Activated CD4-positive, alpha-beta T cell treated with anti-CD3 and anti-CD28 coated beads, Interleukin-10, Interleukin-2, amounts not matched to agents 100 ng/mL and 50 ng/mL, durations not matched to agents 16 hours and 8 hours (primary cell): ENCODE measurements around the gene OR2AE1.
"Not testable (repeated sequence)": the region's sequence is repeated elsewhere in the genome, so short reads cannot be mapped to it uniquely, and the experiment has no call there.

Experiments
- DNase-seq: peaks from one replicate; pipeline ENCODE4 v3.0.0-alpha.2; 2020

Gene OR2AE1, protein sequence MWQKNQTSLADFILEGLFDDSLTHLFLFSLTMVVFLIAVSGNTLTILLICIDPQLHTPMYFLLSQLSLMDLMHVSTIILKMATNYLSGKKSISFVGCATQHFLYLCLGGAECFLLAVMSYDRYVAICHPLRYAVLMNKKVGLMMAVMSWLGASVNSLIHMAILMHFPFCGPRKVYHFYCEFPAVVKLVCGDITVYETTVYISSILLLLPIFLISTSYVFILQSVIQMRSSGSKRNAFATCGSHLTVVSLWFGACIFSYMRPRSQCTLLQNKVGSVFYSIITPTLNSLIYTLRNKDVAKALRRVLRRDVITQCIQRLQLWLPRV

DNA sequence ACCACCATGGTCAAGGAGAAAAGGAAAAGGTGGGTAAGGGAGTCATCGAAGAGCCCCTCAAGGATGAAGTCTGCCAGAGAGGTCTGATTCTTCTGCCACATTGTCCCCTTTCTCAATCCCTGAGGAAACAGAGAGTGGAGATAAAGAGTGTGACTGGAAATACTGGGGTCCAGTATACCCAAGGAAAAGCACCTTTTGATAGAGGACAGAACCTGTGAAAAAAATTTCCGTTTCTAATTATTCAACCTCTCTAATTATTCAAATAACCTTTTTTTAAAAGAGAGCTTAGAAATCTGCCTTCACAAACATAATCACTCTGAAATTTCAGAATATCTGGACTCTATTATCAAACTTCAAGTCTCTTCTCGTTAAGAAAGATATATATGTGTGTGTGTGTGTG is at the start of gene OR2AE1:
Gene OR2AE1 (minus strand): TSS at position 101 of the 400 bp plus-strand sequence. CDS start 0 bp downstream, at position 101.
- no peak for DNase-seq

DNA sequence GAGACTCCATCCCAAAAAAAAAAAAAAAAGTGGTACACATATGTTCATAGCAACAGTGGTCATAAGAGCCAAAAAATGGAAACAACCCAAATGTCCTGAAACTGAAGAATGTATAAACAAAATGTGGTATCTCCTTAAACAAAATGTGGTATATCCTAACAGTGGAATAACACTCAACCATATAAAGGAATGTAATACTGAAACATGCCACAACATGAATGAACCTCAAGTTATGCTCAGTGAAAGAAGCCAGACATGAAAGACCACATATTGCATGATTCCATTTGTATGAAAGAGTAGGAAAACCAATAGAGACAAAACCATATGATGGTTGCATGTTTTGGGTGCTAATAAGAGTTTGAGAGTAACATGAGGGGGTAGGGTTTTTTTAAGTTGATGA is 49.5 kb upstream of the OR2AE1 start:
- DNase-seq, result no peak

DNA sequence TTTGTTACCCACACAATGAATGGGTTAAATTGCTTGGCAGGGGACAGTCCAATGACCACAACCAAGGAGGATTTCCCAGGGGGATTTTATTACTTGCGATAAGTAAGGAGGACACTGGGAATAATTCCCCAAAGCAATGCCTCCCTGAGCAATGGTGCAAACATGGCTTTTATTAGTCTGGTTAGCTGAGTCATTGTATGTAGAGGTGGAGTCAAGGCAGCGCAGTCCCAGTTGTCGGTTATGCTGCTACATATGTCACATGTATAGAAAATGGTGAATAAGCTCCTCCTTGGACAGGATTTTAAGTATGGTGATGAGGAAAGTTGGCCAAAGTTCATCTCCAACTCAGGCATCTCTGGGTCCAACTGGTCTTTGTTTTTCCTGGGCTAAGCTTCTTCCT is 46.4 kb upstream of the OR2AE1 start:
- DNase-seq, result no peak

DNA sequence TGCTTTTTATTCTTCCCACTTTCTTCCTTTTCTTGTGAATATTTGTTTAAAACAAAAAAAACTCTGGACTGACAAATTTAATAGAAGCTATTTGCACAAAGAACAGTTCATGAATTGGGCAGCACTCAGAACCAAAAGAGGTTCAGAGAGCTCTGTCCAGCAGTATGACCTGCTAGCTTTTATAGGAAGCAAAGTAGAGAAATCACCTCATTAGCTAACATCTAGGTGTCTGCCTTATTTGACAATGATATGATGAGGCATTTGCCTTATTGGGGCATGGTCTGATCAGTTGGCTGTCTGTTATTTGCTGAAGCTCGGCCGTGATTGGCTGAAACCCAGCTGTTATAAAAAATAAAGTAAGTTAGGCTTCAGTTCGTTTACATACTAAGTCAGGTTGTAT is 43.3 kb upstream of the OR2AE1 start:
- no peak for DNase-seq

DNA sequence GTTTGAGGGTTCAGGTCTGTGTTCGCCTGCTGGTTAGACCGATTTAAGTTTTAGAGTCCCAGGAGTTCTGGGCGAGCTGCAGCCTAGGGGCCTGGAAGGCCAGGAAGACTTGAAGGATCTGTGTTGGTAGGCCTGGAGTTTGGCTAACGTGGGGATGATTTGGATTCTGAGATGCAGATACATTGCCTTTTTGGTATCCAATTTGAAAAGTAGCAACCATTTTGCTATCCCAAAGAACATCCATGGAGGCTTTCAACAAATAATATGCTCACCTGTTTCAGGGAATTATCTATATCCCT is 42.9 kb upstream of the OR2AE1 start:
- no peak for DNase-seq

DNA sequence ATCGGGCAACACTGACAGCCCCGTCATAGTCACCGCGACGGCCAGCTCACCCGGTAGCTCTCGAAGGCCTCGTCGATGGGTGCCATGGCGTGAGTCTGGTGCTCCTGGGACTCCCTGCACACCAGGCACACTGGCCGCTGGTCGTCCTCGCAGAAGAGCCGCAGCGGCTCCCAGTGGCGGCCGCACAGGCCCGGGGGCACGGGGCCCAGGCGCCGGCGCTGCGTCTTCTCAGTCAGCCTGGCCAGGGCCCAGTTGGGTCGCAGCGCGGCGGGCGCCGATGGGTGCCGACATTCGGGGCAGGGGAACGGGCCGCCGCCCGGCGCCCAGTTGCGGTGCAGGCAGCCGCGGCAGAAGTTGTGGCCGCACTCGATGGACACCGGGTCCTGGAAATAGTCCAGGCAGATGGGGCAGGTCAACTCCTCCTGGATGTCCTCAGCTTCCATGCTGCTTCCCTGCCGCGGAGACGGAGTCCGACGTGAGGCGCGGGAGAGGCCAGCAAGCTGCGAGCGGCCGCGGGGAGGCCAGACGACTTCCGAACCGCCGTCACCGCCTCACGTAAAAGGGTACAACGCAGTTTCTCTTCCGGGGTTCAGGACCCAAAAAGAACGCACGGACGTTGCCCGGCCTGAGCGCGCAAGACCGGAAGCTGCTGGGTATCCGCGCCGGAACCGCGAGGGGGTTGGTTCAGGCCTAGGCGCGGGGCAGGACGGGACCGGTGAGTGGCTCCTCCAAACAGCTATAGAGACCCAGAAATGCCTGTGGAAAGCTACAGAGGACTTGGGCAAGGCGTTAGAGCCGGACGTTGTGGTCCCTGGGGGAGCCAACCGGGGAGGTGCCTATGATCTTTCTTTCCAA is 42.4 kb upstream of the OR2AE1 start, which contains the start of gene TRIM4:
Gene TRIM4 (minus strand): TSS at position 572 of the 855 bp plus-strand sequence. CDS start 129 bp downstream, at position 443.
- DNase-seq, result peak; percentile 97

DNA sequence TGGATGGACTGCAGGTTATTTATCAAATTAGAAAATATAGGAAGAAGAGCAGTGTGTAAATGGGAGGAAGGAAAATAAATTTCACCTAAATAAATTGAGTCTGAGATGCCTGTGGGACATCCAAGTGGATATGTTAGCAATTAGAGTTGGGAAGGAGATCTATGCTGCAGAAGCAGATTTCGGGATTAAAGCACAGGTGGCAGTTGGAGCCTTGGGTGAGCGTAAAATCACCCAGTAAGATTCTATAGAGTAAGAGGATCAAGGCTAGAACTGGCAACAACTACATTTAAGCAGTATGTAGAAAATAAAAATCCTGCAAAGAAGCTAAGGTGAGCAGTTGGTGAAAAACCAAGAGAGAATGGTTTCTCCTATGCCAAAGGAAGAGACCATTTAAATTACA is 34.1 kb upstream of the OR2AE1 start:
- DNase-seq, result no peak

DNA sequence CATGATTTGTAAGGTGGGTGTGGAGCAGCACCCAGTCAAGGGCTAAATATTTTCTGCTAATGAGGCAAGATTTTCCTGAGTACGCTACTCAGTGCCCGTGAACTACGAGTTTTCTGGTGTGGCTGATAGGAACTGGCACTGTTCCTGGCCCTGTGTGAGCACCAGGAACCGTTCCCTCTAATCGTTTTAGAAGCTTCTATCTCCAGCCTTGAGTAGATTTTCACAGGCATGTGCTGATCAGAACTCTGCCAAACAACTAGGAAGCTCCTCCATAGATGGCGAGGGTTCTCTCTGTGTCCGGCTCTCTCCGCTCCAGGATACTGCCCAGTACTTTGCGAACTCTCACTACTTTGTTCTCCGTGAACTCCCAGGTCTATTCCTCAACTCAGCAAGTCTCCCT is 24.7 kb upstream of the OR2AE1 start:
- no peak for DNase-seq

DNA sequence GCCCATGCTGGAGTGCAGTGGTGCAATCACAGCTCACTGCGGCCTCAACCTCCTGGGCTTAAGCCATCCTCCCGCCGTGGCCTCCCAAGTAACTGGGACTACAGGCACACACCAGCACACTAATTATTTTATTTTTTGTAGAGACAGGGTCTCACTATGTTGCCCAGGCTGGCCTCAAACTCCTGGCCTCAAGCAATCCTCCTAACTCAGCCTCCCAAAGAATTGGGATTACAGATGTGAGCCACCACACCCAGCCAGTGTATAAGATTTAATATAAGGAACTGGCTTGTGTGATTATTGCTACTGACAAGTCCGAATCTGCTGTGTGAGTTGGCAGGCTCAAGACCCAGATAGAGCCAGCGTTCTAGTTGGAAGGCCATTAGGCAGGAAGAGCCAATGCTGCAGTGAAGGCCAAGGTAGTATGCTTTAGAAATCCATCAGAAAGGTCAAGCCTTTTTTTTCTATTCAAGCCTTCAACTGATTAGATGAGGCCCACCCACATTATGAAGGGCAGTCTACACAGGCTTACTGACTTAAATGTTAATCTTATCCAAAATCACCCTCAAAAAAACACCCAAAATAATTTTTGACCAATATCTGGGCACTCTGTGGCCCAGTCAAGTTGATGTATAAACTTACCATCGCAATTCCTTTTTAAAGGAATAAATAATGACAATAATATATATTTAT is 23.1 kb upstream of the OR2AE1 start:
- DNase-seq, result no peak

DNA sequence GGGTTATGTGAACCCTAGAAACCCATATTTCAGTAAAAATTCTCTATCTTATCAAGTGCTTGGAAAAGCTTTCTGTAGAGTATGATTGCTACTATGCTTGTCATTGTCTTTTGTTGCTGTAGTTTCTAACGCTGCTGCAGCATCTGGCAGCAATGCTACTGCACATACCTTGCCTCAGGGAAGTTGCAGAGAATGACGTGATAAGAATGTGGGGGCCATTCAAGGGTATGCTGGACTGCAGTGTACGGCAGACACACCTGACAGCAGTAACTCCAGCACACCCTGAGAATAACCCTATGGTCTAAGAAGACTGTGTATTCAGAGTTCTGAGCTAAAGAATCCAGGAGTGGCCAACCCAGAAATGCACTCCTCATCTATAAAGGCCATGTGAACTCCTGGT is 22.0 kb upstream of the OR2AE1 start:
- no peak for DNase-seq

DNA sequence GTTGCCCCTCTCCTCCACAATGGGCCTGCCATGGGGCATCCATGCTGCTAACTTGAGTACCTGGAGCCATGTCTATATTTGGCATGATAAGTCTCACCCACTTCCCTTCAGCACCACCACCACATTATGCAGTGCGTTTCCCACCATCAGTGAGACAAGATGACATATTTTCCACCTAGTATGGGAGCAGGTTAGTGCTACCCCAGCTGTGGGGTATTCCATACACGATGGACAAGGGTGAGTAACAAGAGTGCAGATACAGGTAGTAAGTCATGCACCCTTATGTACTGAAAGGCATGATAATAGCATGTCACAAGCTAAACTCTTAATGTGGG is 21.2 kb upstream of the OR2AE1 start:
- DNase-seq, result no peak

DNA sequence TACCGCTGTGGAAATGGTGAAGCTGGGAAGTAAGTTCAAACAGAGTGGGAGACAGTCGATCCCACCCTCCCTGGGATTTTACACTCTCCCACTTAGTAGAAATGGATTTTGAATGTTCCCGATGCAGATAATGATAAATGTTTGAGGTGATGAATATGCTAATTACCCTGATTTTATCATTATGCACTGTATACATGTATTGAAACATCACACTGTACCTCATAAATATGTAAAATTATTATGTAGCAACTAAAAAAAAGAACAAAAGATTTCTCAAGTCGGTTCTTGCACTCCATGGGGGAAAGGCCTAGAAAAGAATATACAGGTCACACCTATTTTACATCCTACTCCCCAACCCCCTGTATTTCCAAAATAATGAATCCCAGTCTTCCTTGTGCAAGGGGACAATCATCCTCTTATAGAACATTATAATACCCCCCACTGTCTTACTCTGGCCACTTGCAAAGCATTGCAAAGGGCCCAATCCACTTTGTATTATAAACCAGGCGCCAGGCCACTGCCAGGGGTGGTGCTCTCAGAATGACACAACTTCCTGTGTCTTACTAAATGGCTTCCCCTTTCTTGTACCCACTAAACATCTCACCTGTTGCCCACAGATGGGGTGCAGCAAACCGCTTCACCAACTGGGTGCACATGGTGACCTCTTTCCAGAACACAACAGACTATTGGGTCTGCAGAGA is 20.6 kb upstream of the OR2AE1 start:
- DNase-seq, result peak; percentile 36

DNA sequence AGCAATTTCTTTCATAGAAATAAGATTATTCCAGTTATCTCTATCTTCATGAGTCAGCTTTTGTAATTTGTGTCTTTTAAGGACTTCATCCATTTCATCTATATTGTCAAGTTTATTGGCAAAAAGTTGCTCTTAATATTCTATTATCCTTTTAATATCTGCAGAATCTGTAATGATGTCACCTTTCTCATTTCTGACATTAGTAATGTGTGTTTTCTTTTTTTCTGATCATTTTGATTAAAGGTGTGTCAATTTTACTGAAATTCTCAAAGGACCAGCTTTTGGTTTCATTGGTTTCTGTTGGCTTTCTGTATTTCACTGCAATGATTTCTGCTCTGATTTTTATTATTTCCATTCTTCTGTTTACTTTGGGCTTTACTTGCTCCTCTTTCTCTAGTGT is 17.9 kb upstream of the OR2AE1 start:
- no peak for DNase-seq

DNA sequence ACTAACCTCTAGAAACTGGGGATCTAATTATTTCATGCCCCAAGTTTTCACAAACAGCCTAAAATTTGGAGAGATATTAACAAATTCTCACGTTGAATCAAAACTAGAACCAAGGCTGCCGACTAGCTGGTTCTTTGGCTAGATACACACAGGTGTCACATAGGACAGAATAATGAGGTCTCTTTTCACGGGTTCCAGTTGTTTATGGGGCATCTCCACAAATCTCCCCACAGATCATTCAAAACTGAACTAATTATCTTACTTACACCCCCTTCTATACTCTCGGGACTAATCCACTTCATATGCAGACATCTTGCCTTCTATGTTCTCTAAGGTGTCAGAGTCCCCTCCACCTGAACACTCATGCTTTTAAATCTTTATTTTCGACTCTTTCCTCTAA is 16.4 kb upstream of the OR2AE1 start:
- no peak for DNase-seq

DNA sequence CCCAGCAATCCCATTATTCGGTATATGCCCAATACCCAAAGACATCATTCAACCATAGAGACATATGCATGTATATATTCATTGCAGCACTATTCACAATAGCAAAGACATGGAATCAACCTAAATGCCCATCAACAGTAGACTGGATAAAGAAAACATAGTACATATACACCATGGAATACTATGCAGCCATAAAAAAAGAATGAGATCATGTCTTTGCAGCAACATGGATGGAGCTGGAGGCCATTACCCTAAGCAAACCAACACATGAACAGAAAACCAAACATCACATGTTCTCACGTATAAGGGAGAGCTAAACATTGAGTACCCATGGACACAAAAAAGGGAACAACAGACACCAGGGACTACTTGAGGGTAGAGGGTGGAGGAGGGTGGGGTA is 13.5 kb upstream of the OR2AE1 start:
- not testable (repeated sequence) for DNase-seq

DNA sequence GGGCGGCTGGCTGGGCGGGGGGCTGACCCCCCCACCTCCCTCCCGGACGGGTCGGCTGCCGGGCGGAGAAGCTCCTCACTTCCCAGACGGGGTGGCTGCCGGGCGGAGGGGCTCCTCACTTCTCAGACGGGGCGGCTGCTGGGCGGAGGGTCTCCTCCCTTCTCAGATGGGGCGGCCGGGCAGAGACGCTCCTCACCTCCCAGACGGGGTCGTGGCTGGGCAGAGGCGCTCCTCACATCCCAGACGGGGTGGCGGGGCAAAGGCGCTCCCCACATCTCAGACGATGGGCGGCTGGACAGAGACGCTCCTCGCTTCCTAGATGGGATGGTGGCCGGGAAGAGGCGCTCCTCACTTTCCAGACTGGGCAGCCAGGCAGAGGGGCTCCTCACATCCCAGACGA is 11.5 kb upstream of the OR2AE1 start:
- not testable (repeated sequence) for DNase-seq

DNA sequence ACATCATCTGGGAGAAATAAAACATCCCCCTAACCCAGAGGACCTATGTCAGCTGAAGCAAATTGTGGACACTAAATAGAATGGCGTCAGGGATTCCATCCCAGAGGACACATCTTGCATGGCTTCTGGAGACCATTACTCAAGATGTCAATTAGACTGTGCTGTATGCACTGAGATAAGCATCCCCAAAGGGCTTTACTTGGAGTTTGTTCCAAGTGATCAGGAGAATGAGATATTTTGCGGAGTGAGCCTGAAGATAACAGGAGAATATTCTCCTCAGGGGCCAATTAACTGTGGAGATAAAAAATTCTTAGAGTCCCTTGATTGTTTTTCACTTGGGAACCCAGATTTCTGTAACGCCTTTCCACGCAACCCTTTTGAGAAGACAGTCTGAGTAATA is 4.5 kb upstream of the OR2AE1 start:
- no peak for DNase-seq

DNA sequence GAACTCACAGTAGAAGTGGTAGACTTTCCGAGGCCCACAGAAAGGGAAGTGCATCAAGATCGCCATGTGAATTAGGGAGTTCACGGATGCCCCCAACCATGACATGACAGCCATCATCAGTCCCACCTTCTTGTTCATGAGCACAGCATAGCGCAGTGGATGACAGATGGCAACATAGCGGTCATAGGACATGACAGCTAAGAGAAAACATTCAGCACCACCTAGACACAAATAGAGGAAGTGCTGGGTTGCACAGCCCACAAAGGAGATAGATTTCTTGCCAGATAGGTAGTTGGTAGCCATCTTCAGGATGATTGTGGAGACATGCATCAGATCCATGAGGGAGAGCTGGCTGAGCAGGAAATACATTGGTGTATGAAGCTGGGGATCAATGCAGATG is 342 bp downstream of the OR2AE1 start:
- no peak for DNase-seq

DNA sequence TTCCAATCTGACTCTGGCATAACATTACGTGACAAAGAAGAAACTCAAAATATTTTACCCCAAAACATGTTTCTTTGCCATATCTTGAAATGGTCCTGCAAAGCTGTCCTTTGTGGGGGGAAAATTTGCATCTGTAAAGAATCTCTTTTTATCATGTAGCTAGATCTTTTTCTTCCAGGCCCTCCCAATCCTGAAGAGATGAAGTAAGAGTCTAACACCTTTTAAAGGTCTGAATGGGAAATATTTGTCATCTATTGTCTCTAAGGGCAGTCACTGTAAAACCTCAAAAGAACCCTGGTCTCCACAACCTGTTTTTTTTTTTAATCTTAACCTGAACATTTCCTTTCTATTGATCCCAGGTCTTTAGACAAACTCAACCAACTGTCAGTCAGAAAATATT is 8.6 kb downstream of the OR2AE1 start:
- no peak for DNase-seq

DNA sequence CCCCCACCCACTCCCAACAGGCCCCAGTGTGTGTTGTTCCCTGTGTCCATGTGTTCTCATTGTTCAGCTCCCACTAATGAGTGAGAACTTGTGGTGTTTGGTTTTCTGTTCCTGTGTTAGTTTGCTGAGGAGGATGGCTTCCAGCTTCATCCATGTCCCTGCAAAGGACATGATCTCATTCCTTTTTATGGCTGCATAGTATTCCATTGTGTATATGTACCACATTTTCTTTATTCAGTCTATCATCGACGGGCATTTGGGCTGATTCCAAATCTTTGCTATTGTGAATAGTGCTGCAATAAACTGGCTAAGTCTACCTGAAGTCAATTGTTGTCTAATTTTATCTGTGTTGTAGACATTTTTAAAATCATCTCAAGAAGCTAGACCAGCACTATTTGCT is 9.4 kb downstream of the OR2AE1 start:
- DNase-seq, result not testable (repeated sequence)

DNA sequence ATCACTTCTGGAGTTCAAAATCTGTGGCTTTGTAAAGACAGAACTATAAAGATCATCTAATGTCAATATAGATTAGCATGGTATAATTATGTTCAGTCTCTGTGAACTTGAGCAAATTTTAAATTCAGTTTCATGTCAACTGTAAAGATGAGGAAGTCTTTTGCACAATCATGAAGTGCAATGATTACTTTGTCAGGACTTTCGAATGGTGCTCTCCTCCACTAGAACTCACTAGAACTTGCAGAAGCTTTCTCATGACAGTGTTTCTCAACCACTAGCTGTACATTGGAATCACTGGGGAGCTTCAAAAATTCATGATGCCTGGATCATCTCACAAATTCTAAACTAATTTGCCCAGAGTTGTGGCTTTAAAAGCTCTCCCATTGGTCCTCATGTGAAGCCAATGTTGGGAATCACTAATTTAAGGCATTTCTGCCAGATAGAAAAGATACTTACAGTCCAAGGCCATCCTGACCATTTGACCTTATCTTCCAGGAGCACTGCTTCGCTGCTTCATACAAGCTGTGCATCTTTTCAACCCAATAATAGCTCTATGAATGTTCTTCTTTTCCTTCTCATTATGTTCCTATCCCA is 12.9 kb downstream of the OR2AE1 start:
- DNase-seq, result no peak

DNA sequence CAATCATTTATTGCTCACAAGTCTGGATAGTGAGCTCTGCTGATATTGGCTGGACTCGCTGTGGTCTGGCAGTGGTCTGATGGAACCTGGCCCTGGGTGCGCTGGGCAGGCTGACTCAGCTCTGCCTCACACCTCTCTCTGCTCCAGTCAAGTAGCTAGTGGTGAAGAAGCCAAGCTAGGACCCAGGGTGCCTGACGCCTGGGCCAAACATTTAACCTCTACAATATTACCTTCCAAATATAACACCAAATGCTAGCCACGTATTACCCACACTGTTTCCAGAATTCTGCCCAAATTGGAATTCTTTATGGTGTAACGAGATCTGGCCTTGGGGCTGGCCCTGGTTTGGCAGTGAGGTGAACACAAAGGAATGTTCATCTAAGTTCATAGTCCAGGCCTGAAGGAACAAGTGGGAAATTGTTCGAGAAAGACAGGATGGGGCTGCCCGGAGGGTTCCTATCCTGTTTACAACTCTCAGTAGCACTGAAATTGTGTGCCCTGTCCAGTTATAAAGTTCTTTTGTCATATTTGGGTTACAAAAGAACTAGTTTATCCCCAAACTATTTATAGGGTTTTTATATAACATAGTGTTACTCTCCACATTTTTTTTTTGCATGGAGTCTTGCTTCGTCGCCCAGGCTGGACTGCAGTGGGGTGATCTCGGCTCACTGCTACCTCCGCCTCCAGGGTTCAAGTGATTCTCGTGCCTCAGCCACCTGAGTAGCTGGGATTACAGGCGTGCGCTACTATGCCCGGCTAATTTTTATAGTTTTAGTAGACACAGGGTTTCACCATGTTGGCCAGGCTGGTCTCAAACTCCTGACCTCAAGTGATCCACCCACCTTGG is 16.3 kb downstream of the OR2AE1 start:
- no peak for DNase-seq
